IPS-11a (cell line): ENCODE data around the gene TMPRSS4.
A peak's percentile ranks its signal among the peaks of the same experiment; 100 is the strongest.

Experiments
- H3K4me3 ChIP-seq: one replicate; pipeline ENCODE4 v1.5.1; 2013; ENCODE audit warnings: low read depth, low read length, control low read depth

TMPRSS4 gene

GRCh38 chr11:118132385-118133151 lies 55.7 kb downstream of the TMPRSS4 start:
- H3K4me3 ChIP-seq = no peak overlapping the region

GRCh38 chr11:118133816-118134215 lies 56.9 kb downstream of the TMPRSS4 start:
- H3K4me3 ChIP-seq = no peak overlapping the region

GRCh38 chr11:118135051-118135795 lies 58.3 kb downstream of the TMPRSS4 start:
- H3K4me3 ChIP-seq = no peak overlapping the region

- H3K4me3 ChIP-seq = no peak overlapping the region
Observed at GRCh38 chr11:118135796-118136165, 58.9 kb downstream of the TMPRSS4 start.

- H3K4me3 ChIP-seq = no peak overlapping the region
Observed at GRCh38 chr11:118136341-118136740, 59.5 kb downstream of the TMPRSS4 start.

- no peak overlapping the region for H3K4me3 ChIP-seq
Observed at GRCh38 chr11:118136801-118137200, 59.9 kb downstream of the TMPRSS4 start.

- H3K4me3 ChIP-seq = no peak overlapping the region
Observed at GRCh38 chr11:118138839-118139420, 62.1 kb downstream of the TMPRSS4 start.

- no peak overlapping the region for H3K4me3 ChIP-seq
Observed at GRCh38 chr11:118139578-118139977, 62.7 kb downstream of the TMPRSS4 start.

- no peak overlapping the region for H3K4me3 ChIP-seq
Observed at GRCh38 chr11:118142081-118142480, 65.2 kb downstream of the TMPRSS4 start.

GRCh38 chr11:118142809-118143208 lies 65.9 kb downstream of the TMPRSS4 start:
- no peak overlapping the region for H3K4me3 ChIP-seq

GRCh38 chr11:118143661-118144185 lies 66.8 kb downstream of the TMPRSS4 start:
- H3K4me3 ChIP-seq = no peak overlapping the region

GRCh38 chr11:118144301-118145268 lies 67.7 kb downstream of the TMPRSS4 start:
- no peak overlapping the region for H3K4me3 ChIP-seq

- H3K4me3 ChIP-seq = peak overlapping the region; percentile 55
Observed at GRCh38 chr11:118145285-118146227, 68.7 kb downstream of the TMPRSS4 start.

GRCh38 chr11:118146554-118146953 lies 69.7 kb downstream of the TMPRSS4 start:
- peak overlapping the region; percentile 55 for H3K4me3 ChIP-seq

GRCh38 chr11:118147502-118147901 lies 70.6 kb downstream of the TMPRSS4 start:
- H3K4me3 ChIP-seq = no peak overlapping the region

GRCh38 chr11:118148240-118148639 lies 71.4 kb downstream of the TMPRSS4 start:
- H3K4me3 ChIP-seq = no peak overlapping the region

- H3K4me3 ChIP-seq = no peak overlapping the region
Observed at GRCh38 chr11:118148856-118149255, 72.0 kb downstream of the TMPRSS4 start.

GRCh38 chr11:118149493-118149892 lies 72.6 kb downstream of the TMPRSS4 start:
- no peak overlapping the region for H3K4me3 ChIP-seq

GRCh38 chr11:118151431-118151830 lies 74.6 kb downstream of the TMPRSS4 start:
- H3K4me3 ChIP-seq = no peak overlapping the region
